WTC11 (cell line): ENCODE measurements around the gene SRPK1. TPM values are rescaled to one million over a fixed set of nuclear protein-coding genes. Genes with fewer than 3 reads are reported as not detected.

Experiments
- ATAC-seq: fragments of 200-7000 bp; cut with Tn5 transposase; 2 replicates; pipeline ENCODE4 v1.10.0; 2021; ENCODE audit warnings: mild to moderate bottlenecking, moderate library complexity
- CTCF ChIA-PET: fragments of 300-600 bp; sonication (Branson Sonifier 250); formaldehyde crosslinking; loops from one replicate; lab custom pipeline; 2021; ENCODE audit warnings: antibody characterized with exemption; lab: Charles Lee
- POLR2A ChIA-PET: fragments of 350-600 bp; sonication (Branson Sonifier 250); formaldehyde crosslinking; loops from one replicate; lab custom pipeline; 2021; ENCODE audit warnings: antibody characterized with exemption; lab: Charles Lee
- DNase-seq: peaks from one replicate; pipeline ENCODE4 v3.0.0; 2021; ENCODE audit warnings: low spot score
- H3K27ac Mint-ChIP-seq: 2 replicates; pipeline ENCODE4 v1.8.0; 2021; ENCODE audit warnings: mixed read lengths
- H3K27me3 Mint-ChIP-seq: 2 replicates; pipeline ENCODE4 v1.8.0; 2021; ENCODE audit warnings: low read depth, mild to moderate bottlenecking, moderate library complexity, mixed read lengths
- H3K36me3 Mint-ChIP-seq: 2 replicates; pipeline ENCODE4 v1.8.0; 2021; ENCODE audit warnings: mixed read lengths
- H3K4me1 Mint-ChIP-seq: 2 replicates; pipeline ENCODE4 v1.8.0; 2022; ENCODE audit warnings: mixed read lengths
- H3K4me3 Mint-ChIP-seq: 2 replicates; pipeline ENCODE4 v1.8.0; 2021; ENCODE audit warnings: mild to moderate bottlenecking, moderate library complexity, mixed read lengths
- H3K9me3 Mint-ChIP-seq: 2 replicates; pipeline ENCODE4 v1.8.0; 2021; ENCODE audit warnings: mixed read lengths
- ATF2 ChIP-seq: sonication (generic); formaldehyde crosslinking; IDR thresholded peaks from 2 replicates; pipeline ENCODE4 v1.8.1; 2022; ENCODE audit warnings: low read depth, missing genetic modification reagents, borderline replicate concordance
- CTCF ChIP-seq: fragments of 200-600 bp; IDR thresholded peaks from 2 replicates; pipeline ENCODE4 v1.8.0; 2022; ENCODE audit warnings: antibody characterized with exemption
- E2F5 ChIP-seq: sonication (generic); formaldehyde crosslinking; IDR thresholded peaks from 2 replicates; pipeline ENCODE4 v1.8.1; 2022; ENCODE audit warnings: mild to moderate bottlenecking, moderate library complexity, missing genetic modification reagents
- MXD4 ChIP-seq: fragments of 250-450 bp; sonication (Bioruptor Pico); IDR thresholded peaks from 2 replicates; pipeline ENCODE4 v1.8.0; 2021; ENCODE audit warnings: mild to moderate bottlenecking, moderate library complexity, borderline replicate concordance
- NFE2L1 ChIP-seq: sonication (generic); formaldehyde crosslinking; IDR thresholded peaks from 2 replicates; pipeline ENCODE4 v1.8.1; 2023; ENCODE audit warnings: missing genetic modification reagents
- PRDM15 ChIP-seq: sonication (generic); formaldehyde crosslinking; IDR thresholded peaks from 2 replicates; pipeline ENCODE4 v1.8.0; 2022; ENCODE audit warnings: missing genetic modification reagents
- SMAD4 ChIP-seq: sonication (generic); formaldehyde crosslinking; IDR thresholded peaks from 2 replicates; pipeline ENCODE4 v1.8.0; 2022; ENCODE audit warnings: mild to moderate bottlenecking, missing genetic modification reagents
- SOX15 ChIP-seq: fragments of 250-450 bp; sonication (Bioruptor Pico); IDR thresholded peaks from 2 replicates; pipeline ENCODE4 v1.9.0; 2021; ENCODE audit warnings: mild to moderate bottlenecking
- TP53 ChIP-seq: sonication (generic); formaldehyde crosslinking; IDR thresholded peaks from 2 replicates; pipeline ENCODE4 v1.8.1; 2023; ENCODE audit warnings: mild to moderate bottlenecking, missing genetic modification reagents
- ZNF425 ChIP-seq: fragments of 250-450 bp; sonication (Bioruptor Pico); conservative IDR thresholded peaks from 2 replicates; pipeline ENCODE4 v1.9.0; 2021; ENCODE audit warnings: mild to moderate bottlenecking
- total RNA-seq: library from RNA; stranded (reverse); gene quantifications from 3 replicates; pipeline ENCODE4 v1.2.3, GENCODE V29; 2021

The SRPK1 gene
- total RNA-seq, 1 experiment from 2014 or later = 100.0 TPM

- no peak overlapping the region for H3K27ac Mint-ChIP-seq
- POLR2A ChIA-PET = interaction anchor here (1.7 kb wide), 1 partner anchor 101 kb away, joined by 5 read pairs; the partner anchor contains the start of gene MAPK14
Observed at GRCh38 chr6:35925961-35926360, 5.1 kb upstream of the SRPK1 start.

More at GRCh38 chr6:35925961-35926360, 5.1 kb upstream of the SRPK1 start:
- ATAC-seq (no peak), DNase-seq (no peak)
- no peak overlapping the region for H3K4me3 Mint-ChIP-seq
- peaks cover 16% of the 10 kb centered on the region for H3K4me1 Mint-ChIP-seq
- H3K27me3 Mint-ChIP-seq = peaks cover 4% of the 10 kb centered on the region; the same call in 1 of the 2 replicates
- H3K36me3 Mint-ChIP-seq = no peaks in the 10 kb centered on the region
- CTCF ChIA-PET = interaction anchor here (1.2 kb wide), 1 partner anchor 13 kb away, joined by 5 read pairs; no protein-coding TSS in a partner anchor
- TF ChIP-seq MXD4 (no peak), CTCF (no peak), SOX15 (CRISPR knock-in tag) (no peak), E2F5 (CRISPR knock-in tag) (no peak), TP53 (CRISPR knock-in tag) (no peak), NFE2L1 (CRISPR knock-in tag) (no peak), PRDM15 (CRISPR knock-in tag) (no peak), SMAD4 (CRISPR knock-in tag) (no peak), ZNF425 (CRISPR knock-in tag) (no peak), ATF2 (CRISPR knock-in tag) (no peak)
- TF ChIP-seq, all 79 proteins: peak for 0
- no peaks in the 10 kb centered on the region for H3K9me3 Mint-ChIP-seq
